ENCODE measurements around the gene GOLGA2.

DNA sequence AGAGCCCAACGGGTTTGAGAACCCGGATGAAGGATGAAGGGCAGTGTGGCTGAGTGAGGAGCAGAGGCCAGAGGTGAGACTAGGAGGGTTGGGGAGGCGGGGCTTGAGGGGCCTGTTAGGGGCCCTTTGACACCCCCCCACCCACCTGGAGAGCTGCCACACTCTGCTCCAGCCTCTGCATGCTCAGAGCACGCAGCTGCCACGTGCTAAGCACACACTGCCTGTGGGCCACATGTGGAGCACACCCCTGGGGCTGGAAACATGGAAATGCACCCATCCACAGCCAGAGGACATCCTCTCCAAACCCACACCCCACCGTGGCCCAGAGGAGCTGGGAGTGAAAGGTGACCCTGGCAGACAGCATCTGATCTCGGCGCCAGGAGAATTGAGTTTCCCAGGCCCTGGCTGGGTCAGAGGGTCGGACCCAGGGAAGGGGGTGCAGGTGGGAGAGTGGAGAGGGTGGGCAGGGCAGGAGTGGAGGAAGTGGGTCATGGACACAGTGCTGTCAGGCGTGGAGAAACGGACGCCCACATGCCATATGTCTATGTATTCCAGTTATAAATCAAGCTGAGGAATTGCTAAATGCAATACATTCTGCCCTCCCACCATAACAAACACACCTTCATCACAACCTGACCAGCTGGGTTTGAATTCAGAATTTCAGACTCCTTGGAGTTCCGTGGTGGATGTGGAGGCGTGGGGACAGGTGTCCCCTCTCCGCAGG, 66.7 kb downstream of the GOLGA2 start:
- TF ChIP-seq, protein P1, sequence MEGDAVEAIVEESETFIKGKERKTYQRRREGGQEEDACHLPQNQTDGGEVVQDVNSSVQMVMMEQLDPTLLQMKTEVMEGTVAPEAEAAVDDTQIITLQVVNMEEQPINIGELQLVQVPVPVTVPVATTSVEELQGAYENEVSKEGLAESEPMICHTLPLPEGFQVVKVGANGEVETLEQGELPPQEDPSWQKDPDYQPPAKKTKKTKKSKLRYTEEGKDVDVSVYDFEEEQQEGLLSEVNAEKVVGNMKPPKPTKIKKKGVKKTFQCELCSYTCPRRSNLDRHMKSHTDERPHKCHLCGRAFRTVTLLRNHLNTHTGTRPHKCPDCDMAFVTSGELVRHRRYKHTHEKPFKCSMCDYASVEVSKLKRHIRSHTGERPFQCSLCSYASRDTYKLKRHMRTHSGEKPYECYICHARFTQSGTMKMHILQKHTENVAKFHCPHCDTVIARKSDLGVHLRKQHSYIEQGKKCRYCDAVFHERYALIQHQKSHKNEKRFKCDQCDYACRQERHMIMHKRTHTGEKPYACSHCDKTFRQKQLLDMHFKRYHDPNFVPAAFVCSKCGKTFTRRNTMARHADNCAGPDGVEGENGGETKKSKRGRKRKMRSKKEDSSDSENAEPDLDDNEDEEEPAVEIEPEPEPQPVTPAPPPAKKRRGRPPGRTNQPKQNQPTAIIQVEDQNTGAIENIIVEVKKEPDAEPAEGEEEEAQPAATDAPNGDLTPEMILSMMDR (conservative IDR thresholded peaks at IDR 0.05; ENCODE audit: low read length) = no peak
- TF ChIP-seq EZH2phosphoT487 (IDR thresholded peaks at IDR 0.05; ENCODE audit: borderline replicate concordance, low read depth, low read length) = no peak

All from OCI-LY7 (cell line).